K562 (cell line): ENCODE results near the gene COL23A1. TPM values are rescaled to one million over a fixed set of nuclear protein-coding genes. Genes with fewer than 3 reads are reported as not detected.

Experiments
- ATAC-seq: fragments of 200-7000 bp; cut with Tn5 transposase; 3 replicates; pipeline ENCODE4 v1.9.1; 2020; ENCODE audit warnings: moderate library complexity
- BruUV-seq: library from RNA; stranded (reverse); fragments of 400-500 nt; replicated peaks from 2 replicates; lab custom pipeline; 2021; lab: Mats Ljungman, UMichigan
- CTCF ChIA-PET: fragments of 300-600 bp; formaldehyde crosslinking; extraction: SDS; loops from one replicate; lab custom pipeline; 2021; ENCODE audit warnings: low intra/inter-chr PET ratio; lab: Yijun Ruan, JAX
- POLR2A ChIA-PET: fragments of 300-600, 350-650 bp; sonication (Branson Sonifier 250); formaldehyde crosslinking; extraction: SDS; loops from one replicate; lab custom pipeline; 2021; ENCODE audit warnings: antibody characterized with exemption, inconsistent platforms; lab: Yijun Ruan, JAX
- DNase-seq, 4 experiments: peaks; one replicate each; pipeline versions ENCODE4 v3.0.0 to v3.0.0-alpha.2; 2011 to 2018; ENCODE audit warnings: low spot score in 3 of 4, mixed read lengths in 3 of 4; ENCODE audit errors: extremely low read depth in 1 of 4
- FAIRE-seq: peaks from 2 replicates; lab custom pipeline; 2011; peaks lifted over from hg19 to GRCh38; lab: Jason Lieb, UNC
- H2AFZ ChIP-seq: 2 replicates; pipeline ENCODE4 v1.6.0; 2011; ENCODE audit warnings: low read depth, low read length, control low read depth, inconsistent platforms
- H3K27ac ChIP-seq: fragments of 200-600 bp; 3 replicates; pipeline ENCODE4 v1.8.0; 2011; ENCODE audit warnings: low read depth, mild to moderate bottlenecking, control low read depth, inconsistent platforms, low read length, moderate library complexity, mixed read lengths; ENCODE audit errors: extremely low read depth
- H3K27me3 ChIP-seq, 2 experiments: fragments of 300-600 bp in 1 of 2; 2 replicates in 1 of 2; 3 replicates in 1 of 2; pipeline versions ENCODE4 v1.6.0 to v1.8.0; 2011; ENCODE audit warnings: inconsistent platforms in 2 of 2, low read length in 2 of 2, mild to moderate bottlenecking in 1 of 2, mixed read lengths in 1 of 2, moderate library complexity in 1 of 2; ENCODE audit not compliant: control insufficient read depth in 2 of 2, insufficient read depth in 2 of 2
- H3K36me3 ChIP-seq: fragments of 300-600 bp; 3 replicates; pipeline ENCODE4 v1.8.0; 2011; ENCODE audit warnings: mild to moderate bottlenecking, low read length, inconsistent platforms; ENCODE audit not compliant: control insufficient read depth, insufficient read depth
- H3K4me1 ChIP-seq, 2 experiments: fragments of 200-600 bp in 1 of 2; replicated peaks in 1 of 2; 2 replicates in 1 of 2; 3 replicates in 1 of 2; pipeline versions ENCODE4 v1.5.1 to v1.8.0; 2011; ENCODE audit warnings: inconsistent platforms in 2 of 2, low read length in 2 of 2, mild to moderate bottlenecking in 1 of 2, mixed read lengths in 1 of 2, moderate library complexity in 1 of 2; ENCODE audit not compliant: control insufficient read depth in 2 of 2, insufficient read depth in 2 of 2
- H3K4me2 ChIP-seq: 2 replicates; pipeline ENCODE4 v1.6.1; 2011; ENCODE audit warnings: low read length, control low read depth, inconsistent platforms, mixed read lengths; ENCODE audit not compliant: insufficient read depth
- H3K4me3 ChIP-seq: fragments of 200-600 bp; sonication (generic), shearing (Covaris generic); 2 replicates; pipeline ENCODE4 v1.5.1; 2016; ENCODE audit warnings: control low read depth, inconsistent platforms
- H3K79me2 ChIP-seq: fragments of 200-600 bp; 3 replicates; pipeline ENCODE4 v1.8.0; 2011; ENCODE audit warnings: low read length, inconsistent platforms; ENCODE audit not compliant: control insufficient read depth, insufficient read depth
- H3K9ac ChIP-seq, 2 experiments: 2 replicates each; pipeline versions ENCODE4 v1.6.0 to v1.6.1; 2011; ENCODE audit warnings: low read depth in 2 of 2, low read length in 2 of 2, control low read depth in 1 of 2, inconsistent platforms in 1 of 2, mild to moderate bottlenecking in 1 of 2, mixed read lengths in 1 of 2; ENCODE audit not compliant: insufficient read depth in 1 of 2
- H3K9me1 ChIP-seq: one replicate; pipeline ENCODE4 v1.6.0; 2011; ENCODE audit warnings: inconsistent platforms, mild to moderate bottlenecking, low read length, moderate library complexity; ENCODE audit not compliant: control insufficient read depth, insufficient read depth
- H3K9me3 ChIP-seq: replicated peaks from 2 replicates; pipeline ENCODE4 v1.5.1; 2011; ENCODE audit warnings: low read depth, low read length, inconsistent platforms; ENCODE audit not compliant: control insufficient read depth, insufficient read depth
- H4K20me1 ChIP-seq: replicated peaks from 2 replicates; pipeline ENCODE4 v1.6.1; 2011; ENCODE audit warnings: low read length, inconsistent platforms, mixed read lengths; ENCODE audit not compliant: control insufficient read depth, insufficient read depth
- BMI1 ChIP-seq: fragments of 150-350 bp; IDR thresholded peaks from 2 replicates; pipeline ENCODE4 v1.6.1; 2014; ENCODE audit warnings: low read length
- CREB3L1 ChIP-seq: fragments of 450-650 bp; IDR thresholded peaks from 2 replicates; pipeline ENCODE4 v1.6.1; 2014; ENCODE audit warnings: low read depth, mild to moderate bottlenecking, moderate library complexity, borderline replicate concordance
- EHMT2 ChIP-seq: fragments of 450-650 bp; IDR thresholded peaks from 2 replicates; pipeline ENCODE4 v1.6.1; 2018; ENCODE audit warnings: antibody characterized with exemption
- SETDB1 ChIP-seq: IDR thresholded peaks from one replicate; pipeline ENCODE4 v1.6.1; 2012; ENCODE audit warnings: low read length, control low read depth, inconsistent platforms
- SNRNP70 ChIP-seq: fragments of 200-400 bp; formaldehyde crosslinking; optimal IDR thresholded peaks from 2 replicates; pipeline ENCODE3; 2017; ENCODE audit warnings: low read depth, low read length
- SUPT5H ChIP-seq: fragments of 450-650 bp; IDR thresholded peaks from 2 replicates; pipeline ENCODE4 v1.6.1; 2016
- ZNF584 ChIP-seq: fragments of 200-800 bp; sonication (Bioruptor generic); IDR thresholded peaks from 2 replicates; pipeline ENCODE4 v1.6.1; 2016; ENCODE audit warnings: low read depth, mild to moderate bottlenecking, missing genetic modification characterization, missing compliant biosample characterization
- WGBS: fragments of 100-300 bp; shearing (Covaris generic); methylation state at CpG from one replicate; pipeline ENCODE4 v1.1.6; 2016; ENCODE audit warnings: low coverage, mixed read lengths; ENCODE audit not compliant: insufficient coverage; ENCODE audit errors: missing lambda C conversion rate; 5-methylcytosine and 5-hydroxymethylcytosine counted together
- in situ Hi-C: fragments of 300-500 bp; cut with MboI; formaldehyde crosslinking; loops from 4 replicates; pipeline ENCODE4 v1.15.0; 2018; ENCODE audit warnings: inconsistent platforms, mixed read lengths
- intact Hi-C: fragments of 100-400 bp; cut with micrococcal nuclease; formaldehyde crosslinking; loops from 2 replicates; pipeline ENCODE4 v1.14.2; 2022
- polyA plus RNA-seq, 8 experiments: library from polyadenylated mRNA; depleted of rRNA in 4 of 8; stranded (reverse) in 5 of 8; unstranded in 3 of 8; fragments of >200 nt; fragmentation: Nextera tagmentation in 2 of 8; fragmentation: Illumina TruSeq in 1 of 8; extraction: Ambion mirVana in 2 of 8; extraction: Trizol in 1 of 8; gene quantifications; 2 replicates each; pipeline versions ENCODE4 v1.2.1 to v1.2.3, GENCODE V29; 2011 to 2014; ENCODE audit warnings: inconsistent platforms in 1 of 8, missing spikeins in 1 of 8
- total RNA-seq, 7 experiments: library from RNA; depleted of rRNA in 6 of 7; stranded (reverse); fragments of >200 nt in 6 of 7; fragmentation: Illumina TruSeq in 2 of 7; extraction: Trizol in 2 of 7; gene quantifications; 2 replicates each; pipeline versions ENCODE4 v1.2.1 to v1.2.3, GENCODE V29; 2011 to 2021; ENCODE audit warnings: low replicate concordance in 1 of 7

The COL23A1 gene
- total and polyA plus RNA-seq, 9 of the 15 experiments (the other 6 are each of a cell fraction or from before 2014, with no cell fraction given), result 0.09 TPM; not detected in 8

DNA sequence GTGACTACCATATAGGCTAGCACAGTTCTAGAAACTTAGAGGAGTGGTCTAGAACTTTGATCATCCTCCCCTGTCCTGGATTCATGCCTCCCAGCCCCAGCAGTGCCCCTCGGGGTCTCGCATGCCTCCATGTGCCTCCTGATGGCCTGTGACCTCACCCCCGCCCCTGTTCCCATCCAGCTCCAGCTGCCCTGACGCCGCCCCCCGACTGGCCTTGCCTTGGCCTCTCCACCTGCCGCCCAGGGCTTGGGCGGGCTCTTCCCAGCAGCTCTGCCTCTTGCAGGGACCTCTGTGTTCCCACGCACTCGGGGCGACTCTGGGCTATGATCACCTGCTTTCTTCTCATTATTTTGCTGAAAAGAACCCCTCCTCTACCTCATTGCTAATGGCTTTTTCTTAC, 242.2 kb downstream of the COL23A1 start:
- H3K27me3 ChIP-seq, result peaks cover 16 to 62% of the 10 kb centered on the region in 2 experiments; a peak in 4 of 5 replicates
- ATAC-seq (no peak), DNase-seq (no peak), FAIRE-seq (no peak)
- no peaks in the 10 kb centered on the region for H3K79me2 ChIP-seq
- H3K4me3 ChIP-seq, result no peak overlapping the region
- no peak overlapping the region for H3K9ac ChIP-seq
- H2AFZ ChIP-seq, result no peak overlapping the region
- no peaks in the 10 kb centered on the region for H3K9me3 ChIP-seq
- POLR2A ChIA-PET, result interaction anchor here (1.1 kb wide), 1 partner anchor 276 kb away, joined by 4 read pairs; no protein-coding TSS in a partner anchor
- WGBS, result 4% methylated on average over 9 of the region's 11 CpGs
- H3K4me2 ChIP-seq, result no peak overlapping the region
- H3K27ac ChIP-seq, result no peak overlapping the region
- CTCF ChIA-PET, result no interaction called here
- H3K9me1 ChIP-seq, result no peaks in the 10 kb centered on the region
- intact Hi-C loops, result no loop called here
- no peaks in the 10 kb centered on the region for H4K20me1 ChIP-seq
- no TSS peak for BruUV-seq
- in situ Hi-C loops, result no loop called here
- H3K4me1 ChIP-seq, result peaks cover 0 to 4% of the 10 kb centered on the region in 2 experiments; a peak in 1 of 5 replicates
- no peaks in the 10 kb centered on the region for H3K36me3 ChIP-seq
- TF ChIP-seq BMI1, result no peak
- TF ChIP-seq CREB3L1, result no peak
- no peak for TF ChIP-seq SNRNP70
- TF ChIP-seq ZNF584, result no peak
- TF ChIP-seq SETDB1, result no peak
- TF ChIP-seq EHMT2, result no peak
- no peak for TF ChIP-seq SUPT5H
